GM18498 (cell line): ENCODE data around the gene RBMS3.

Experiments used
- ATAC-seq: cut with Tn5 transposase; IDR thresholded peaks from one replicate; pipeline ENCODE4 v1.9.1; 2021; ENCODE audit warnings: mild to moderate bottlenecking, moderate library complexity; ENCODE audit not compliant: unreplicated experiment

The RBMS3 gene

GRCh38 chr3:29275309-29275708, 5.6 kb upstream of the RBMS3 start:
- no peak for ATAC-seq

DNA sequence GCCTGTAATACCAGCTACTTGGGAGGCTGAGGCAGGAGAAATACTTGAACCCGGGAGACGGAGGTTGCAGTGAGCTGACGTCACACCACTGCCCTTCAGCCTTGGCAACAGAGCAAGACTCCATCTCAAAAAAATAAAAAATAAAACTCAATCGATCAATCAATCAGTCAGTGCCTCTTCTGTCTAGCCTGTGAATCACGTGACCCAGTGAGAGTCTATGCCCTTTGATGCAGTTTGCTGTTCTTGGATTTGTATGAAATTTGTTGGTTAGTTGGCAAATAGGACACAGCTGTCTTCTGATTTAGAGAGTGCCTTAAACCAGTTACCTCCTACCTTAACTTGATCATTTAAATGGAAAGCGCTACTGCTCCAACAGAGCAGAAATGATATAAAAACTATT, 3.6 kb upstream of the RBMS3 start:
- no peak for ATAC-seq

DNA sequence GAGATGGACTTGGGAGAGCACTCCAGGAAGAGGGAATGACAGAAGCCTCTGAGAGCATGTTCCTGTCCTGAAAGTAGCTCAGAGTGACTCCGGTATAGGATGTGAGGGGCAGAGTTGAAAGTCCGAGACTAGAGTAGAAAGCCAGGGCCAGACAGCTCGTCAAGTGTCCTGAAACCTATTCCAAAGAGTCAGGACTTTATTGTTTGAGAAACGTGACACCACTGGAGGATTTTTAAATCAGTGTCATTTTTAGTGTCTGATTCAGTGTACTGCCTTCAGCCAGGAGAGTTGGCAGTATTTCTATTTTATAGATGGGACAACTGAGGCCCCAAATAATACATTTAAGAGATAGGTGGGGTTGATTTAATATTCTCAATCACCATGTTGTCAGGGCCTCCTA, 1.6 kb upstream of the RBMS3 start:
- ATAC-seq: no peak

- no peak for ATAC-seq
Observed at GRCh38 chr3:29279806-29280205, 1.1 kb upstream of the RBMS3 start.

DNA sequence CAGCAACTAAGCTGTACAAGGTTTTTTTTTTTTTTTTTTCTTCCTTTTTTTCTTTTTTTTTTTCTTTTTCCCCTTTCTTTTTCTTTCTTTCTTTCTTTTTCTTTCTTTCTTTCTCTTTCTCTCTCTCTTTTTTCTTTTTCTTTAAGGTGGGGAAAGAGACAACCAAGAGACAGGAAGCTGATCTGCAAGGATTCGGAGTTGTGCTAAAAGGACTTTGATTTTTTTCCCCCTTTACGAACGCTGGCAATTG, 148 bp downstream of the RBMS3 start:
- ATAC-seq: no peak

GRCh38 chr3:29281344-29282241, 722 bp downstream of the RBMS3 start:
- peak; percentile 51 for ATAC-seq

DNA sequence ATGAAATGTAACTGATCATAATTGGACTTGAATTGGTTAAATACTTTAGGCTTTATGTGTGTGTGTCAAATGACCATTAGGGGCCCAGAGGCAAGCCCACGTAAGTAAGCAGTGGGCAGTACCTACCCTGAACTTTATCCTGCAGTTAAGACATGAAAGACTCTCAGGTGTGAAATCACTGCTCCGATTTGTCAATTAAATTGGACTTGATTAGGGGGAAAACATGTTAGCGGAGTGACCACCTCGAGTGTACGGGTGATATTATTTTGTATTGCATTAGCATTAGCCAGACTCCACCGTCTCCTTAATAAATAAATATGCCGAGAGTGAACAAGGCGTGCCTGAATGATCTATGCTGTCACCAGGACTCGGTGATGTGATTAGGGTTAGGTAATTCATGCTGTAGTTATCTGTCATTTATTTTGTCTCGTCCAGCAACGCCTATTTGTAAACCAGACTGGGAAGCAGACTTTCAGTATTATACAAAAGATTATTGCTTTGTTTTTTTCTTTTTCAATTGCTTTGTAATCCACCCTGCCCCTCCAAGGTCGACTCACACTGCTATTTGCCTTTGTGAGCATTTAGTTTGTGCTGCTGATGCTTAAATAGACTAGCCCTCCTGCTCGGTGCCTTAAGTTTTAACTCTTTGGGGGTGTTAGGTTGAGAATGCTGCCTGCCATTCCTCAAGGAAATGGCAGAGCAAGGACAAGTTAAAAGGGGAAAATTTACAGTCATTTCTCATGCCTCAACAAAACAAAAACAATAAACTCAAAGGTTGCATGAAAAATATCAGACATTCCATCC, 1.8 kb downstream of the RBMS3 start:
- no peak for ATAC-seq

DNA sequence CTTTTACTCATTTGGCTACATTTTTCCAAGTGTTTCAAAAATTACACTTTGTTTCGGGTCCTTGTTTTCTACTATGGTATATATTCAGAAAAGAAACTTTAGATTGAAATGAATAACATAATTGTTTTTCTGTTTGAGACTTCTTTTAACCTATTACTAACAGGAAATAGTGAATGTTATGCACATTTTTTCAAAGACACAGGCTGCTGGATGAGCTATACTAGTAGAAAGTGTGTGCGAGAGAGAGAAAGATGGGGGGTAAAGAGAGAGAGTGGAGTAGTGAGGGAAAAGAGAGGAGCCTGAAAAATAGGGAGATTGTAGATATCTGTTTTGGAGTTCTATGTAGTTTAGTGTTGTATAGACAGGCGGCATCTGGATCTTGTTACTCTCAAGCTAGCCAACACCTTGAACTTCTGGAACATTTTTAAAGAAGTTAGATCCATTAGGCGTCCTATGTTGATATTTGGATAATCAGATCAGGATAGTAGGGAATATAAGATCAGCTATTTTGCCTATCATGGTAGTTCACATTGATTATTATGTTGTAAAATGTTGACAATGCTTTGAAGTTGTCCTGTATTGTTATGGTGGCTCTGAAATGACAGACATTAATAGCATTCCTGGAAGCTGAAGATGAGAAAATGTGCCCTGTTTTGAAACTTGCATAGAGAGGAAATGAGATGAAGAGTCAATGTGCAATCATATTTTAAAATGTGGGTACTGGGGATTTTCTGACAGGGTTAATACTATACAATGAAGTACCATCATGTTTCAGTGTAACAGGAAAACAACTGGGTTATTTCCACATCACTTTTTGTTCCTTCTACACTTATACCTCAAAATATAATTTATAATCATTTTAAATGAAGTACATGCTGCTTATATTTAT, 2.6 kb downstream of the RBMS3 start:
- ATAC-seq: no peak

GRCh38 chr3:29284497-29284896, 3.6 kb downstream of the RBMS3 start:
- ATAC-seq: no peak

DNA sequence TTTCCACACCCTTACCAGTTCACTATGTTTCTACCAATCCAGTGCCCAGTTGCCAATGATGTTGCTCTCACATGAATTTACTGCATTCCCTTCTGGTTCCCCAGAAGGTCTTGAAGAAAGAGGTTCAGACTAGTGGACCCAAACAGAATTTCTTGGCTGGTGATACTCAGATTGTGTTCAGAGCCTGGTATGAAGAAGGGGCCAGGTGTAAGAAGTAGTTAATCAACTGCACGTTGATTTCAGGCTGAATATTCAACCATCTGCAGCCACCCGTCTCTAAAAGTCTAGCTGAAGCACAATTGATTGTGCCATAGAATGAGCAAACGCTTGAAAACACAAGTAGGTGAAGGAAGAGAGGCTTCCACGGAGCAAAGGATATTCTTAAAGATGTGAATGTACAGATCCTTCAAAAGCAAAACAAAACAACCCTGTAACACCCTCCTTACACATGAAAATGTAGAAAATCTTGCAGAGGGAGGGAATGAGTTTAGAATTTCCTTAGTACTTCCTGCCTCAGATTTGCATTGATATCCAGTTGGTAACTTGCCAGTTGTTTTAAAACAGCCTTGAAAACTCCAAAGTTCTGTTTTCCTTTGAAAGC, 4.7 kb downstream of the RBMS3 start:
- ATAC-seq: no peak

DNA sequence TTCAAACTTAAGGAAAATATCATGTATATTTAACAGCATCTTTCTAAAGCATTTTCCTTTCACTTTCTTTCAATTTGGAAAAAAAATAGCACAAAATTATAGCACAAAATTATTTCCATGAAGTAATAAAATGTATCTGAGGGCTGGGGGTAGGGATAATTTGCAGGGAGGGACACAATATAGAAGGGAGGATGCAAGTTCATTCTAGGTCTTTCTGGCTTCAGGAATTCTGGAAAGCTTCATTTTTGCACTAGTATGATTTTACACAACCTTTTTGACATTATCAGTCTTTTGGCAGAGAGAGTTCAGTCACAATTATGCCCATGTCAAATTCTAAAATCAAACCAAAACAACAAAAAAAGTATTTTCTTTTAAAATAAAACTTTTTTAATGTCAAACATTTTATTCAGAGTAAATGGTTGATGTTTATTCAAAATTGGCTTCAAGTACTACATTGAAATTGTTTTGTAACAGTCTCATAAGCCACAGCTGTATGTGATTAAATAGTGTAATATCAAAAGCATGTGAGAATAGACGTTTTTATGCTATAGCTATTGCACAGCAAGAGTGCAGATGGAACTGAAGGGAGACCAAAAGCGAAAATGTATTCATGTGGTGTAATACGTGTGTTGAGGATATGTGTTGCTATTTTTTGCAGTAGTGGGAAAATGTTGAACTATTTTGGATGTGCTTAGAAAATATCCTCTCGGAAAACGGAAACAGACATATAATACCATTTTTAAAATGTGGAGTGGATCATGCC, 5.8 kb downstream of the RBMS3 start:
- no peak for ATAC-seq

DNA sequence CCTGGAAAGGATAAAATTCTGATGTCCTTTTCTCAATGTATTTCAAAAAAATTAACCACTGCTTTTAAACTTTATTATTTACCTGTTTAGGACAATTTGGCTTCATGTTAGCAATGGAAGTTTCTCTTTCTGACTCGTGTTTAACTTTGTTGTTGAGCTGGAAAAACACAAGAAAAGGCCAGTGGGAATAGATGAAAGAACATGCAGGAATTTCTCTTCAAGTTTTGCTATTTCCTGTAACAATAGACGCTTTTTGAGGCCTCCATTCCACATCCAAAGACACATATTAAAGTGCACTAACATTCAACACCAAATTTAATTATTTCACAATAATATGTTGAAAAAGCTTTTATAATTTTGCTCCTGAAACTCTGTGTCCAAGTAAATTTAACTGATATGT, 9.7 kb downstream of the RBMS3 start:
- ATAC-seq: no peak

- ATAC-seq: no peak
Observed at GRCh38 chr3:29291260-29291981, 10.6 kb downstream of the RBMS3 start.

- no peak for ATAC-seq
Observed at GRCh38 chr3:29291982-29292363, 11.1 kb downstream of the RBMS3 start.

DNA sequence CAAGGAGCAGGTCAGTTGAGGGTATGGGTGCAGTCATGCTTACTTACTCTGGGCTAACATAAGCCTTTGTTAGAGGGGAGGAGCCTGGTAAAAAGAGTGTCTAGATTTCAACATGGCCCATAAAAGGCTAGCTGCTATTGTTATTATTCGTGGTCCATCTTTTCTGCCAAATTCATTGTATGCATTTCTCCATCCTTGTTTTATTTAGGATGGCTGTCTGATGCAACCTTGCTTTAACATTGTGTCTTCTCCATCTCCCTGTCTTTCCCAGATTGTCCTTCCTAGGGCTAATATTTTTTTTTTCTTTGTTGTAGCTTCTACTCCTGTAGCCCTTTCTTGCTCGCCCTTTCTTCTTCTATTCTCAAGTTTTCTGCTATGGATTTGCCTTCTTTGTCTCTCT, 12.6 kb downstream of the RBMS3 start:
- ATAC-seq: no peak

DNA sequence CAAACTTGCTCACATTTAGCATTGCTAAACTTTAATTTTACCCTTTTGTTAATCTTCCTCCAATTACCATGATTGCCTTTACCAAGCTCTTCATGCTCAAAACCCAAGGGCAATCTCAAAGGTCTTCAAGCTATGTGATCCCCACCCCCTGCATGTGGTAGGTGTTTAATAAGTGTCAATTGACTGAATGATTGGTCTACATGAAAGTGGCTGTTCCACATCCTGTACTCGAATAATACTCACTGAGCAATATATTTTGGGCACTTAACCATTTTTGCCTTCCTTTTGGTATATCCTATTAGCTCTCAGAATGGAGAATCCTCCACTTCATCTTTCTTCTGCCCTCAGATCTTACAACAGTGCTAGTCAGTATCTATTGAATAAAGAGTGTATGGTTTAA, 17.1 kb downstream of the RBMS3 start:
- ATAC-seq: no peak

DNA sequence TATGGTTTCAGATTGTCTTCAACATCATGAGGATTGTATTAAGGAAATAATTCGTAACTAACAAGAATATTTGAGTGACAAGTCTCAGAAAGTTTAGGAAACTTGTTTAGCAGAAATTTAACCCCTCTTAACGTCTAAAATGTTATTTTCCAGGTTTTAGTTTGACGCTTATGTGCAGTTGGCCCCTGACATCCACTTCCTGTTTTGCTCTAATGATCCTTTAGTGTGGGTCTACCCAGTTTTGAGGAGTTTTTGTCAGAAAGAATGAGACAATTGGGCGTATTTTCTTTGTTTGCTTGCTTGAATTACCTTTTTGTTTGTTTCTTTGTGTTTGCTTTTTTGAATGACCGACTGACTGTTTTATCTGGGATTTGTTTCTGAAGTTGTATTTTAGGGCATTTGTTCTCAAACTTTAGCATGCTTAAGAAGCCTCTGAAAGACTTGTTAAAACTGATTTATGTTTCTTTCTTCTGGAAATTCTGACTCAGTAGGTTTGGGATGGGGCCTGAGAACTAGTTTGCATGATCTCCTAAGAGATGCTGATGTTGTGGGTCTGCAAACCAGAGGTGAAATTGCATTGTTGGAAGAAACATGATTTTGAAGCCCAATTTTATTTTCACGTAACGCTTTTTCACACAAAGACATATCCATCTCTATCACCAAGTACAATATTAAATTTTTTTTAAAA, 20.6 kb downstream of the RBMS3 start:
- ATAC-seq: no peak

DNA sequence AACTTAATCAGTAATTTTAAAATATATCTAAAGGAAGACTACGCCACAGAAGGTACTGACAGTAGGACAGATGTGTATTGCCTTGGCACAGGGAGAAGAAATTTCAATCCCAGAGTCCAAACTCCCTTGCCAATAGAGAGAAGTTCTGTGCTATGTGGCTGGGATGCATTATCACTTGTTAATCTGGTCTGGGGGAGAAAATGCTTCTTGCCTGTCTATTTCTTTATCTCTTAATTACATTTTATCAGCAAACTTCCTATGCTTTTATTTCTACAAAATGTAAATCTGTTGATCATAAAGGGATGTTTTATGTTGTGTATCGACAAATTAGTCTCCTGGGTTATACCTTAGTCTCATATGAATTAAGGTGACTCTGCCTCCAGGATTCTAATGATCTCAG, 21.7 kb downstream of the RBMS3 start:
- no peak for ATAC-seq

DNA sequence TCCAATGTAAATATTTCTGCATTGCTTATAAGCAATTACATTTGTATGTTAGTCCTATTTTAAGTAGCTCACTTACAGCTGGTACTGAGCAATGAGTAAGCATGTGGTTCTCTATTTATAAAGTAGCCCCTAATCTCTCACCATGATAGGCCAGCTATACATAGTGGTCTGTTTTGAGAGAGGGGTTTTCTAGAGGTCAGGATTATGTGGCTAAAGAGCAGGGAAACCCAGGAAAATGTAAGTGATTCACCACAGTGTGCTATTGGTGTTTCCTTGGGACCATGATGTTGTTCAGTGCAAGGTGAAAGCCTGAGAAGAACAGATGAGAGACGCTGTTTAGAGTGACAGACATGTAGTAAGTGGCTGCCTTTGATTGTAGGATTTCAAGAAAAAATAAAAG, 26.4 kb downstream of the RBMS3 start:
- ATAC-seq: no peak
